SK-N-SH treated with all-trans-retinoic acid at 6 μM for 48 hours (cell line): ENCODE measurements around the gene PNPO.

Experiments
- ARNTL ChIP-seq: fragments of 450-650 bp; formaldehyde crosslinking; IDR thresholded peaks from 2 replicates; pipeline ENCODE4 v1.5.0; 2020; ENCODE audit warnings: low read depth, mild to moderate bottlenecking, moderate library complexity, borderline replicate concordance
- GLIS3 ChIP-seq: fragments of 250-450 bp; sonication (Bioruptor Pico); IDR thresholded peaks from 2 replicates; pipeline ENCODE4 v1.5.0; 2020; ENCODE audit warnings: mild to moderate bottlenecking, moderate library complexity
- RARB ChIP-seq: fragments of 250-450 bp; sonication (Bioruptor Pico); IDR thresholded peaks from 2 replicates; pipeline ENCODE4 v1.8.0; 2021; ENCODE audit warnings: mild to moderate bottlenecking, moderate library complexity
- TCF4 ChIP-seq: fragments of 250-450 bp; sonication (Bioruptor Pico); IDR thresholded peaks from 2 replicates; pipeline ENCODE4 v1.8.0; 2021; ENCODE audit warnings: mild to moderate bottlenecking, moderate library complexity, borderline replicate concordance
- TOX ChIP-seq: fragments of 250-450 bp; sonication (Bioruptor Pico); IDR thresholded peaks from 2 replicates; pipeline ENCODE4 v1.8.0; 2021; ENCODE audit warnings: mild to moderate bottlenecking, moderate library complexity, borderline replicate concordance
- ZFP3 ChIP-seq: fragments of 250-450 bp; sonication (Bioruptor Pico); IDR thresholded peaks from 2 replicates; pipeline ENCODE4 v1.5.0; 2020; ENCODE audit warnings: mild to moderate bottlenecking, moderate library complexity
- ZFP30 ChIP-seq: fragments of 450-650 bp; formaldehyde crosslinking; IDR thresholded peaks from 2 replicates; pipeline ENCODE4 v1.5.0; 2022; ENCODE audit warnings: mild to moderate bottlenecking, moderate library complexity
- ZNF8 ChIP-seq: fragments of 450-650 bp; formaldehyde crosslinking; IDR thresholded peaks from 2 replicates; pipeline ENCODE4 v1.5.0; 2020; ENCODE audit warnings: mild to moderate bottlenecking, moderate library complexity

DNA sequence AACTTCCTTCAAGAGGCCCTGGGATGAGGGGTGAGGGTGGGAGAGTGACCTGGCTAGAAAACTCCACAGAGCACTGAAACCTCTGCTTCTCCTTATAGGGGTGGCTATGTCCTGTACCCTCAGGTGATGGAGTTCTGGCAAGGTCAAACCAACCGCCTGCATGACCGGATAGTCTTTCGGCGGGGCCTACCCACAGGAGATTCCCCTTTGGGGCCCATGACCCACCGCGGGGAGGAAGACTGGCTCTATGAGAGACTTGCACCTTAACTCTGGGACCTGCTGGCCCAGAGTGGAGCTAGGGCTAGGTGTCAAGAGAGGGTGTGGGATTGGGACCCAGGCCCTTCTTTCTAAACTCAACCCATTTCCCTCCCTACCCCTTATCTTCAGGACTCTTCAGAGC lies 5.1 kb downstream of the PNPO start:
- TF ChIP-seq RARB (CRISPR knock-in tag), result no peak
- no peak for TF ChIP-seq TCF4
- TF ChIP-seq GLIS3 (CRISPR knock-in tag), result no peak
- no peak for TF ChIP-seq ZFP30
- no peak for TF ChIP-seq TOX (CRISPR knock-in tag)
- TF ChIP-seq ARNTL (CRISPR knock-in tag), result no peak
- no peak for TF ChIP-seq ZNF8 (CRISPR knock-in tag)
- no peak for TF ChIP-seq ZFP3 (CRISPR knock-in tag)
